Gastrocnemius medialis (tissue), 4 donors: ENCODE results near the gene MRGPRD. TPM values are rescaled to one million over a fixed set of nuclear protein-coding genes. Genes with fewer than 3 reads are reported as not detected.
"Not testable (repeated sequence)": the region's sequence is repeated elsewhere in the genome, so short reads cannot be mapped to it uniquely, and the experiment has no call there.

ENCODE experiments used
- ATAC-seq, 2 donors: fragments of 150-250 bp; one replicate each; pipeline ENCODE4 v1.9.1; 2016
- DNase-seq, 2 donors: peaks; one replicate each; pipeline ENCODE4 v3.0.0-alpha.2; 2019
- H3K27ac ChIP-seq, 4 donors: fragments of 200-600 bp; sonication (generic); 1 replicate in 1 of 4; 2 replicates in 3 of 4; pipeline ENCODE4 v1.5.1; 2016 to 2018; ENCODE audit warnings: mild to moderate bottlenecking in 2 of 4, moderate library complexity in 1 of 4
- H3K27me3 ChIP-seq, 3 donors: fragments of 200-600 bp; sonication (generic) in 2 of 3; 1 replicate in 1 of 3; 2 replicates in 2 of 3; pipeline versions ENCODE4 v1.5.1 to v1.6.0; 2016 to 2019; ENCODE audit warnings: mild to moderate bottlenecking in 1 of 3, moderate library complexity in 1 of 3
- H3K36me3 ChIP-seq, 2 donors: fragments of 200-600 bp; sonication (generic) in 1 of 2; one replicate each; pipeline ENCODE4 v1.5.1; 2017 to 2018
- H3K4me1 ChIP-seq, 2 donors: fragments of 200-600 bp; sonication (generic) in 1 of 2; one replicate each; pipeline ENCODE4 v1.5.1; 2016 to 2017; ENCODE audit warnings: mild to moderate bottlenecking in 2 of 2
- H3K4me3 ChIP-seq, 4 donors: fragments of 200-600 bp; sonication (generic) in 3 of 4; 1 replicate in 1 of 4; 2 replicates in 3 of 4; pipeline ENCODE4 v1.5.1; 2016 to 2019; ENCODE audit warnings: mild to moderate bottlenecking in 2 of 4
- H3K9me3 ChIP-seq, 3 donors: fragments of 200-600 bp; sonication (generic) in 2 of 3; 1 replicate in 1 of 3; 2 replicates in 2 of 3; pipeline ENCODE4 v1.5.1; 2016 to 2019
- CTCF ChIP-seq, 5 experiments: fragments of 450-650 bp in 3 of 5; fragments of 200-600 bp in 2 of 5; sonication (generic) in 2 of 5; IDR thresholded peaks in 4 of 5; conservative IDR thresholded peaks in 1 of 5; 1 replicate in 4 of 5; 2 replicates in 1 of 5; pipeline ENCODE4 v1.5.1; 2016 to 2019; ENCODE audit warnings: antibody characterized with exemption in 5 of 5, mild to moderate bottlenecking in 3 of 5, moderate library complexity in 3 of 5
- POLR2A ChIP-seq, 2 donors: fragments of 450-650 bp; IDR thresholded peaks; one replicate each; pipeline ENCODE4 v1.6.1; 2017; ENCODE audit warnings: antibody characterized with exemption in 2 of 2, mild to moderate bottlenecking in 2 of 2, moderate library complexity in 2 of 2
- in situ Hi-C, 4 donors: fragments of 200-750 bp; cut with MboI; loops; one replicate each; pipeline versions ENCODE4 v1.15.0 to v1.8.0; 2017; ENCODE audit warnings: low sequenced_read_pairs in 4 of 4
- intact Hi-C: fragments of 100-400 bp; cut with DNase I; formaldehyde crosslinking; loops from one replicate; pipeline ENCODE4 v1.15.1; 2023; ENCODE audit warnings: low total_unique reads
- total RNA-seq, 4 donors: library from RNA; depleted of rRNA; stranded (reverse); fragments of >200 nt; gene quantifications; one replicate each; pipeline versions ENCODE4 v1.1.0 to v1.2.3, GENCODE V29; 2016

The MRGPRD gene
- total RNA-seq, 4 donors from 2014 or later, result not detected

- no peaks in the 10 kb centered on the region for H3K9me3 ChIP-seq
- H3K4me1 ChIP-seq, result no peaks in the 10 kb centered on the region
- peak overlapping the region; percentile 13 to 54 (median 30) for H3K27ac ChIP-seq
- ATAC-seq (no peak), DNase-seq (no peak)
- TF ChIP-seq POLR2A (IDR thresholded peaks at IDR 0.05) (no peak), CTCF (IDR thresholded peaks at IDR 0.05 in 4 of 5, conservative IDR thresholded peaks at IDR 0.05 in 1 of 5) (no peak)
- no peak overlapping the region for H3K4me3 ChIP-seq
- H3K27me3 ChIP-seq, result peaks cover 0 to 9% (median 3%) of the 10 kb centered on the region in 3 donors
- no peaks in the 10 kb centered on the region for H3K36me3 ChIP-seq
- in situ Hi-C loops (no loop called here), intact Hi-C loops (no loop called here)
These were observed 20.7 kb upstream of the MRGPRD start for GRCh38 chr11:69001243-69002081.

GRCh38 chr11:69000831-69001242 lies 20.1 kb upstream of the MRGPRD start:
- Histone ChIP-seq H3K36me3 (no peaks in the 10 kb centered on the region), H3K27me3 (peaks cover 0 to 9% (median 3%) of the 10 kb centered on the region in 3 donors), H3K9me3 (no peaks in the 10 kb centered on the region), H3K27ac (peak overlapping the region; percentile 13 to 54 (median 30)), H3K4me3 (no peak overlapping the region), H3K4me1 (no peaks in the 10 kb centered on the region)
- peak in 4 of 5 experiments; percentile 8 to 36 (median 20) for TF ChIP-seq CTCF (IDR thresholded peaks at IDR 0.05 in 4 of 5, conservative IDR thresholded peaks at IDR 0.05 in 1 of 5)
- TF ChIP-seq POLR2A (IDR thresholded peaks at IDR 0.05), result no peak
- in situ Hi-C loops (no loop called here), intact Hi-C loops (no loop called here)
- DNase-seq, result no peak
- ATAC-seq, result peak; percentile 60 to 77

- intact Hi-C loops (no loop called here), in situ Hi-C loops (no loop called here)
- DNase-seq (no peak), ATAC-seq (no peak)
- H3K36me3 ChIP-seq, result no peaks in the 10 kb centered on the region
- no peak for TF ChIP-seq POLR2A (IDR thresholded peaks at IDR 0.05)
- no peak for TF ChIP-seq CTCF (IDR thresholded peaks at IDR 0.05 in 4 of 5, conservative IDR thresholded peaks at IDR 0.05 in 1 of 5)
- no peaks in the 10 kb centered on the region for H3K4me1 ChIP-seq
- H3K9me3 ChIP-seq, result no peaks in the 10 kb centered on the region
- no peak overlapping the region for H3K4me3 ChIP-seq
- H3K27ac ChIP-seq, result peak overlapping the region in 3 of 4 donors; percentile 13 to 61 (median 40)
- peaks cover 0 to 9% (median 3%) of the 10 kb centered on the region in 3 donors for H3K27me3 ChIP-seq
These were observed 19.6 kb upstream of the MRGPRD start for GRCh38 chr11:69000391-69000790.

GRCh38 chr11:68999748-69000355 lies 19.1 kb upstream of the MRGPRD start:
- H3K4me3 ChIP-seq, H3K27me3 ChIP-seq, H3K9me3 ChIP-seq, in situ Hi-C loops, H3K36me3 ChIP-seq, DNase-seq, H3K4me1 ChIP-seq, ATAC-seq, intact Hi-C loops: not testable (repeated sequence)
- peak overlapping the region in 1 of 4 donors; percentile 24 for H3K27ac ChIP-seq

- intact Hi-C loops (no loop called here), in situ Hi-C loops (no loop called here)
- no peaks in the 10 kb centered on the region for H3K9me3 ChIP-seq
- DNase-seq (no peak), ATAC-seq (no peak)
- H3K27ac ChIP-seq, result peak overlapping the region in 2 of 4 donors; percentile 24 to 48
- peaks cover 3 to 9% (median 7%) of the 10 kb centered on the region in 3 donors for H3K27me3 ChIP-seq
- H3K4me3 ChIP-seq, result no peak overlapping the region
- no peak for TF ChIP-seq POLR2A (IDR thresholded peaks at IDR 0.05)
- no peaks in the 10 kb centered on the region for H3K36me3 ChIP-seq
- H3K4me1 ChIP-seq, result no peaks in the 10 kb centered on the region
These were observed 18.4 kb upstream of the MRGPRD start for GRCh38 chr11:68999093-68999747.
